Gastroesophageal sphincter (tissue), 4 donors: ENCODE measurements around the gene WASF3. TPM values are rescaled to one million over a fixed set of nuclear protein-coding genes. Genes with fewer than 3 reads are reported as not detected.
A peak's percentile ranks its signal among the peaks of the same experiment; 100 is the strongest.

Experiments
- ATAC-seq: fragments of 150-250 bp; one replicate; pipeline ENCODE4 v1.9.1; 2016; ENCODE audit warnings: mild to moderate bottlenecking, moderate library complexity
- H3K27ac ChIP-seq, 4 donors: fragments of 200-600 bp; sonication (generic) in 3 of 4; 1 replicate in 3 of 4; 2 replicates in 1 of 4; pipeline ENCODE4 v1.5.1; 2016 to 2019
- H3K27me3 ChIP-seq: fragments of 200-600 bp; sonication (generic); one replicate; pipeline ENCODE4 v1.5.1; 2019
- H3K36me3 ChIP-seq, 2 donors: fragments of 200-600 bp; sonication (generic); one replicate each; pipeline ENCODE4 v1.5.1; 2019; ENCODE audit warnings: control low read depth in 1 of 2
- H3K4me1 ChIP-seq, 3 donors: fragments of 200-600 bp; sonication (generic); 1 replicate in 2 of 3; 2 replicates in 1 of 3; pipeline ENCODE4 v1.5.1; 2016 to 2019; ENCODE audit warnings: control low read depth in 2 of 3
- H3K4me3 ChIP-seq, 2 donors: fragments of 200-600 bp; sonication (generic); one replicate each; pipeline ENCODE4 v1.5.1; 2019; ENCODE audit warnings: mild to moderate bottlenecking in 1 of 2, moderate library complexity in 1 of 2
- H3K9me3 ChIP-seq, 3 donors: fragments of 200-600 bp; sonication (generic); one replicate each; pipeline ENCODE4 v1.5.1; 2017 to 2019; ENCODE audit warnings: control low read depth in 2 of 3
- EP300 ChIP-seq: sonication (generic); formaldehyde crosslinking; IDR thresholded peaks from one replicate; pipeline ENCODE4 v1.6.1; 2017; ENCODE audit warnings: antibody characterized with exemption, mild to moderate bottlenecking
- POLR2A ChIP-seq, 2 donors: fragments of 450-650 bp; IDR thresholded peaks; one replicate each; pipeline ENCODE4 v1.6.1; 2017; ENCODE audit warnings: antibody characterized with exemption in 2 of 2, mild to moderate bottlenecking in 2 of 2, moderate library complexity in 1 of 2
- POLR2AphosphoS5 ChIP-seq: sonication (generic); formaldehyde crosslinking; IDR thresholded peaks from one replicate; pipeline ENCODE4 v1.6.1; 2017; ENCODE audit warnings: antibody characterized with exemption
- WGBS, 2 donors: methylation state at CpG; one replicate each; pipeline ENCODE4 v1.1.5; 2018; ENCODE audit warnings: low coverage in 1 of 2; 5-methylcytosine and 5-hydroxymethylcytosine counted together
- total RNA-seq, 4 donors: library from RNA; depleted of rRNA; stranded (reverse); fragments of >200 nt; gene quantifications; one replicate each; pipeline ENCODE4 v1.1.0, GENCODE V29; 2016
- TF ChIP-seq, protein P1 (sequence below), 4 experiments: fragments of 200-600 bp in 2 of 4; fragments of 450-650 bp in 2 of 4; sonication (generic) in 1 of 4; IDR thresholded peaks; one replicate each; pipeline ENCODE4 v1.5.1; 2017 to 2019; ENCODE audit warnings: antibody characterized with exemption in 4 of 4, mild to moderate bottlenecking in 2 of 4, moderate library complexity in 2 of 4

The WASF3 gene
- total RNA-seq, 4 donors from 2014 or later: 13.7 to 19.0 (median 18.7) TPM

- no peak for ATAC-seq
Measured at GRCh38 chr13:26602783-26603182, 45.3 kb downstream of the WASF3 start.

DNA sequence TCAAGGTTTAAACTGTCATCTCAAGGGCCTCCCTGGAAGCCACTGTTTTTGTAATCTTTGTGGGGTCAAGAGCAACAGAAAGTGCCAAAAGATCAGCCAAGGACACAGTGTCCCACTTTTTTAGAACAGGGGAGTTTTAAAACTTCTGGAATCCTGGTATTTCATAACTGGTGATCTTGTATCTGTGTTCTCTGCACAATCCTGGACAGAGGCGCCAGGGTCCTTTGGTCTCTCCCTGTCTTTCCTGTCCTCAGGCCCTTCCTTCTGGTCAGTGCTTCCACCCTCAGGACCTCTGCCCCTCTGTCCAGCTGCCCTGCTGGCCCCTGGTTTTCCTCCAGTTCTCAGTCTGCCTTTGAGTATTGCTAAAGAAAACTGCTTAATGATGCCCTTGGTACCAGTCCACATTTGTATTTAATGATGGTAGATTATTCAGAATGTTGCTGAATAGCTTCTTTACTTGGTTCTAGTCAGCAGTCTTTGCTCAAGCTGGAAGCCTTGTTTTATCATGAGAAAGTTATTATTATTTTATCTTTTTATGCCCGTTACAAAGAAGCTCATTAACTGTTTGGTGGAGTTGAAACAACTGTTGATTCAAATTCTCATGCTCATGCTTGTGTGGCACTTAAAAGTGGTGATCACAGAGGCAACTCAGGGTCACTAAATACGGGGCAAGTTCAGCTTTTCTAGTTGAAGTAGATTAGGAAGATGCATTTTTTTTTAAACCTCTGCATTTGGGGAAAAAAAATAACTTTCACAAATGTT, 47.5 kb downstream of the WASF3 start:
- ATAC-seq: peak; percentile 89
- H3K27ac ChIP-seq: peak overlapping the region; percentile 36 to 67 (median 61)
- no peaks in the 10 kb centered on the region for H3K27me3 ChIP-seq
- H3K4me3 ChIP-seq: no peak overlapping the region
- peak; percentile 83 for TF ChIP-seq POLR2AphosphoS5
- TF ChIP-seq POLR2A (IDR thresholded peaks at IDR 0.05): no peak
- no peaks in the 10 kb centered on the region for H3K36me3 ChIP-seq
- peaks cover 12 to 51% (median 23%) of the 10 kb centered on the region in 3 donors for H3K4me1 ChIP-seq
- 50 to 89% methylated on average over 3 of the region's 3 CpGs for WGBS, 2 donors
- no peaks in the 10 kb centered on the region for H3K9me3 ChIP-seq

More at GRCh38 chr13:26602783-26603182, 45.3 kb downstream of the WASF3 start:
- Histone ChIP-seq H3K36me3 (no peaks in the 10 kb centered on the region), H3K4me1 (peaks cover 12 to 54% (median 23%) of the 10 kb centered on the region in 3 donors), H3K27me3 (no peaks in the 10 kb centered on the region), H3K9me3 (no peaks in the 10 kb centered on the region), H3K27ac (no peak overlapping the region), H3K4me3 (no peak overlapping the region)
- 76 to 85% methylated on average over 2 of the region's 3 CpGs for whole genome bisulfite sequencing, 2 donors
- TF ChIP-seq POLR2AphosphoS5: no peak
- TF ChIP-seq EP300: no peak
- TF ChIP-seq POLR2A (IDR thresholded peaks at IDR 0.05): no peak
- TF ChIP-seq, protein P1, sequence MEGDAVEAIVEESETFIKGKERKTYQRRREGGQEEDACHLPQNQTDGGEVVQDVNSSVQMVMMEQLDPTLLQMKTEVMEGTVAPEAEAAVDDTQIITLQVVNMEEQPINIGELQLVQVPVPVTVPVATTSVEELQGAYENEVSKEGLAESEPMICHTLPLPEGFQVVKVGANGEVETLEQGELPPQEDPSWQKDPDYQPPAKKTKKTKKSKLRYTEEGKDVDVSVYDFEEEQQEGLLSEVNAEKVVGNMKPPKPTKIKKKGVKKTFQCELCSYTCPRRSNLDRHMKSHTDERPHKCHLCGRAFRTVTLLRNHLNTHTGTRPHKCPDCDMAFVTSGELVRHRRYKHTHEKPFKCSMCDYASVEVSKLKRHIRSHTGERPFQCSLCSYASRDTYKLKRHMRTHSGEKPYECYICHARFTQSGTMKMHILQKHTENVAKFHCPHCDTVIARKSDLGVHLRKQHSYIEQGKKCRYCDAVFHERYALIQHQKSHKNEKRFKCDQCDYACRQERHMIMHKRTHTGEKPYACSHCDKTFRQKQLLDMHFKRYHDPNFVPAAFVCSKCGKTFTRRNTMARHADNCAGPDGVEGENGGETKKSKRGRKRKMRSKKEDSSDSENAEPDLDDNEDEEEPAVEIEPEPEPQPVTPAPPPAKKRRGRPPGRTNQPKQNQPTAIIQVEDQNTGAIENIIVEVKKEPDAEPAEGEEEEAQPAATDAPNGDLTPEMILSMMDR (IDR thresholded peaks at IDR 0.05): no peak

DNA sequence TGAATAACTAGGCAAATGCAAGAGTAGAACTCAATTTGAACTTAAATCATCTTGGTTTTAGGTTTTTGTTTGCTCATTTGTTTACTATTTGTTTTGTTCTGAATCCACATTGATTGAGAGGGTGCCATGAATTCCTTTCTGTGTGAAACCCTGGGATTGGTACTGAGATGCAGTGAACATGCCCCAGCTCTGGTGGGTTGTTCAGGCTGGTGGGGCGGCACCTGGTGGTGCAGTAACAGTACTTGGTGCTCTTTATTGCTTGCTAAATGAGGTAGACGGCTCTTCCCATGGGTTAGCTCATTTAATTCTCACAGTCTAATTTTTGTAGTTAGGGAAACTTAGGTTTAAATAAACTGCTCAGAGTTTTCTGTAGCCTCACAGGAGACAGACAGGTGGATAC, 48.4 kb downstream of the WASF3 start:
- no peaks in the 10 kb centered on the region for H3K9me3 ChIP-seq
- H3K27ac ChIP-seq: peak overlapping the region in 1 of 4 donors; percentile 61
- H3K36me3 ChIP-seq: no peaks in the 10 kb centered on the region
- no peaks in the 10 kb centered on the region for H3K27me3 ChIP-seq
- no peak overlapping the region for H3K4me3 ChIP-seq
- TF ChIP-seq EP300 (no peak), POLR2AphosphoS5 (no peak), POLR2A (IDR thresholded peaks at IDR 0.05) (no peak)
- TF ChIP-seq, protein P1 (IDR thresholded peaks at IDR 0.05): no peak
- 79 to 95% methylated on average over 2 of the region's 2 CpGs for WGBS, 2 donors
- peaks cover 10 to 46% (median 22%) of the 10 kb centered on the region in 3 donors for H3K4me1 ChIP-seq
- no peak for ATAC-seq

DNA sequence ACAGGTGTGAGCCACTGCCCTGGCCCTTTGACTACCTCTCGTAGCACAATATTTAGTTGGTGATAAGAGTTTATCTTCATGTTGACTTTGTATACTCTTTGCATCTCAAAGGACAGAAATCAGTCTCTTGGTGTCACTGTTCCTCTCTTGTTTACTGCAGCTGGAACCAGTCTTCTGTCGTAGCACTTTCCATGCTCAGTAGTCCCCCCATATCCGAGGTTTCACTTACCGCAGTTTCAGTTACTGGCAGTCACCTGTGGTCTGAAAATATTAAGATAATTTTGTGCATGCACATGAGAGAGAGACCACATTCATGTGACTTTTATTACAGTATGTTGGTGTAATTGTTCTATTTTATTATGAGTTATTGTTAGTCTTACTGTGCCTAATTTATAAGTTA, 49.1 kb downstream of the WASF3 start:
- no peak for ATAC-seq
- whole genome bisulfite sequencing, 2 donors: 75 to 77% methylated on average over 4 of the region's 4 CpGs

GRCh38 chr13:26614721-26615120, 57.2 kb downstream of the WASF3 start:
- Histone ChIP-seq H3K9me3 (no peaks in the 10 kb centered on the region), H3K27me3 (no peaks in the 10 kb centered on the region), H3K4me3 (no peak overlapping the region), H3K27ac (no peak overlapping the region), H3K4me1 (peaks cover 0 to 6% (median 0%) of the 10 kb centered on the region in 3 donors), H3K36me3 (peaks cover 0 to 5% of the 10 kb centered on the region in 2 donors)
- 64 to 76% methylated on average over 4 to 5 of the region's 5 CpGs for WGBS, 2 donors
- no peak for ATAC-seq
- TF ChIP-seq, protein P1 (IDR thresholded peaks at IDR 0.05): no peak
- TF ChIP-seq POLR2A (IDR thresholded peaks at IDR 0.05): no peak
- TF ChIP-seq EP300: no peak
- TF ChIP-seq POLR2AphosphoS5: no peak

More for the DNA sequence above, 49.1 kb downstream of the WASF3 start:
- Histone ChIP-seq H3K4me3 (no peak overlapping the region), H3K36me3 (no peaks in the 10 kb centered on the region), H3K27me3 (no peaks in the 10 kb centered on the region), H3K9me3 (no peaks in the 10 kb centered on the region), H3K4me1 (peaks cover 10 to 38% (median 14%) of the 10 kb centered on the region in 3 donors), H3K27ac (no peak overlapping the region)
- TF ChIP-seq EP300 (no peak), POLR2A (IDR thresholded peaks at IDR 0.05) (no peak), POLR2AphosphoS5 (no peak)
- TF ChIP-seq, protein P1 (IDR thresholded peaks at IDR 0.05): no peak
